HG03097 (cell line): Measurements from ENCODE around the gene ALPK3.
"Not testable (repeated sequence)": the region's sequence is repeated elsewhere in the genome, so short reads cannot be mapped to it uniquely, and the experiment has no call there.

Source experiments
- ATAC-seq: cut with Tn5 transposase; IDR thresholded peaks from one replicate; pipeline ENCODE4 v1.9.1; 2021; ENCODE audit not compliant: unreplicated experiment, low FRiP score

The ALPK3 gene

GRCh38 chr15:84868037-84868880 lies 51.1 kb downstream of the ALPK3 start:
- ATAC-seq, result no peak

- ATAC-seq, result no peak
These were observed 52.4 kb downstream of the ALPK3 start for GRCh38 chr15:84869510-84869909.

- ATAC-seq, result no peak
These were observed 54.4 kb downstream of the ALPK3 start for GRCh38 chr15:84871428-84871985.

- ATAC-seq, result no peak
These were observed 55.1 kb downstream of the ALPK3 start for GRCh38 chr15:84872009-84872910.

GRCh38 chr15:84873997-84874396 lies 56.8 kb downstream of the ALPK3 start:
- ATAC-seq, result no peak

- no peak for ATAC-seq
These were observed 58.0 kb downstream of the ALPK3 start for GRCh38 chr15:84874981-84875699.

GRCh38 chr15:84876269-84876668 lies 59.1 kb downstream of the ALPK3 start:
- no peak for ATAC-seq

- not testable (repeated sequence) for ATAC-seq
These were observed 60.5 kb downstream of the ALPK3 start for GRCh38 chr15:84877701-84878100.

- no peak for ATAC-seq
These were observed 61.3 kb downstream of the ALPK3 start for GRCh38 chr15:84878504-84878903.

GRCh38 chr15:84879088-84879780 lies 62.1 kb downstream of the ALPK3 start:
- no peak for ATAC-seq

- ATAC-seq, result no peak
These were observed 62.9 kb downstream of the ALPK3 start for GRCh38 chr15:84880007-84880406.

- ATAC-seq, result no peak
These were observed 63.8 kb downstream of the ALPK3 start for GRCh38 chr15:84880822-84881519.

GRCh38 chr15:84881520-84881830 lies 64.3 kb downstream of the ALPK3 start:
- ATAC-seq, result no peak

GRCh38 chr15:84883466-84883865 lies 66.3 kb downstream of the ALPK3 start:
- no peak for ATAC-seq

GRCh38 chr15:84883916-84884781 lies 67.0 kb downstream of the ALPK3 start, which contains the start of gene SLC28A1:
TSS of gene SLC28A1 (plus strand) at chr15:84884662. CDS start at chr15:84887761, 3,099 bp downstream.
- no peak for ATAC-seq

- ATAC-seq, result no peak
These were observed 68.6 kb downstream of the ALPK3 start for GRCh38 chr15:84885801-84886200.

- no peak for ATAC-seq
These were observed 69.2 kb downstream of the ALPK3 start for GRCh38 chr15:84886211-84886983.

- ATAC-seq, result no peak
These were observed 69.8 kb downstream of the ALPK3 start for GRCh38 chr15:84886984-84887299.
